AG04449 (cell line): Measurements from ENCODE around the gene TGFB1.

Experiments used
- CTCF ChIA-PET: fragments of 350-600 bp; formaldehyde crosslinking; extraction: SDS; loops from one replicate; lab custom pipeline; 2021; ENCODE audit warnings: antibody characterized with exemption; lab: Yijun Ruan, JAX
- POLR2A ChIA-PET: fragments of 400-600, 350-600 bp; formaldehyde crosslinking; extraction: SDS; loops from one replicate; lab custom pipeline; 2020; ENCODE audit warnings: antibody characterized with exemption, inconsistent platforms; lab: Yijun Ruan, JAX
- DNase-seq: peaks from one replicate; pipeline ENCODE4 v3.0.0-alpha.2; 2010; ENCODE audit warnings: low read depth, low spot score
- H3K4me3 ChIP-seq: 2 replicates; pipeline ENCODE4 v1.5.1; 2011; ENCODE audit warnings: low read depth, mild to moderate bottlenecking, control low read depth, low read length
- TF ChIP-seq, protein P1 (sequence below): IDR thresholded peaks from one replicate; pipeline ENCODE4 v1.5.1; 2011; ENCODE audit warnings: mild to moderate bottlenecking, moderate library complexity, low read length, control low read depth, inconsistent platforms; ENCODE audit not compliant: insufficient read depth; ENCODE audit errors: missing control alignments

Gene TGFB1

GRCh38 chr19:41364524-41365391 lies 11.0 kb upstream of the TGFB1 start:
- TF ChIP-seq, protein P1, sequence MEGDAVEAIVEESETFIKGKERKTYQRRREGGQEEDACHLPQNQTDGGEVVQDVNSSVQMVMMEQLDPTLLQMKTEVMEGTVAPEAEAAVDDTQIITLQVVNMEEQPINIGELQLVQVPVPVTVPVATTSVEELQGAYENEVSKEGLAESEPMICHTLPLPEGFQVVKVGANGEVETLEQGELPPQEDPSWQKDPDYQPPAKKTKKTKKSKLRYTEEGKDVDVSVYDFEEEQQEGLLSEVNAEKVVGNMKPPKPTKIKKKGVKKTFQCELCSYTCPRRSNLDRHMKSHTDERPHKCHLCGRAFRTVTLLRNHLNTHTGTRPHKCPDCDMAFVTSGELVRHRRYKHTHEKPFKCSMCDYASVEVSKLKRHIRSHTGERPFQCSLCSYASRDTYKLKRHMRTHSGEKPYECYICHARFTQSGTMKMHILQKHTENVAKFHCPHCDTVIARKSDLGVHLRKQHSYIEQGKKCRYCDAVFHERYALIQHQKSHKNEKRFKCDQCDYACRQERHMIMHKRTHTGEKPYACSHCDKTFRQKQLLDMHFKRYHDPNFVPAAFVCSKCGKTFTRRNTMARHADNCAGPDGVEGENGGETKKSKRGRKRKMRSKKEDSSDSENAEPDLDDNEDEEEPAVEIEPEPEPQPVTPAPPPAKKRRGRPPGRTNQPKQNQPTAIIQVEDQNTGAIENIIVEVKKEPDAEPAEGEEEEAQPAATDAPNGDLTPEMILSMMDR: no peak
- ChIA-PET POLR2A (interaction anchor here (0.6 to 2.8 kb wide), 3 partner anchors 12 to 138 kb away, joined by 3 to 29 read pairs (median 3); partner anchors contain the start of gene TGFB1), CTCF (interaction anchor here (0.9 to 9.7 kb wide), 6 partner anchors 11 to 56 kb away, joined by 3 to 103 read pairs (median 4); partner anchors contain the start of genes TGFB1 and TMEM91)
- peak overlapping the region; percentile 98 for H3K4me3 ChIP-seq
- no peak for DNase-seq

- ChIA-PET CTCF (interaction anchor here (1.2 to 9.7 kb wide), 4 partner anchors 10 to 55 kb away, joined by 3 to 103 read pairs (median 8); partner anchors contain the start of gene TGFB1), POLR2A (interaction anchor here (0.6 to 2.8 kb wide), 2 partner anchors 11 to 137 kb away, joined by 3 to 29 read pairs; partner anchors contain the start of gene TGFB1)
- DNase-seq: peak; percentile 87
- TF ChIP-seq, protein P1: no peak
- peak within 1 kb of the TSS; percentile 98 for H3K4me3 ChIP-seq
Measured at GRCh38 chr19:41363753-41364523, 10.2 kb upstream of the TGFB1 start, which contains the start of gene B9D2. Gene B9D2, minus strand, starts transcription at chr19:41364149. Its CDS starts 630 bp downstream, at chr19:41363519.

GRCh38 chr19:41363371-41363752 lies 9.6 kb upstream of the TGFB1 start:
- POLR2A ChIA-PET: interaction anchor here (2.8 kb wide), 1 partner anchor 11 kb away, joined by 29 read pairs; the partner anchor contains the start of gene TGFB1
- TF ChIP-seq, protein P1: no peak
- CTCF ChIA-PET: interaction anchor here (2.7 to 9.7 kb wide), 2 partner anchors 9 to 42 kb away, joined by 13 to 103 read pairs; partner anchors contain the start of gene TGFB1
- DNase-seq: no peak
- H3K4me3 ChIP-seq: peak overlapping the region; percentile 98

DNA sequence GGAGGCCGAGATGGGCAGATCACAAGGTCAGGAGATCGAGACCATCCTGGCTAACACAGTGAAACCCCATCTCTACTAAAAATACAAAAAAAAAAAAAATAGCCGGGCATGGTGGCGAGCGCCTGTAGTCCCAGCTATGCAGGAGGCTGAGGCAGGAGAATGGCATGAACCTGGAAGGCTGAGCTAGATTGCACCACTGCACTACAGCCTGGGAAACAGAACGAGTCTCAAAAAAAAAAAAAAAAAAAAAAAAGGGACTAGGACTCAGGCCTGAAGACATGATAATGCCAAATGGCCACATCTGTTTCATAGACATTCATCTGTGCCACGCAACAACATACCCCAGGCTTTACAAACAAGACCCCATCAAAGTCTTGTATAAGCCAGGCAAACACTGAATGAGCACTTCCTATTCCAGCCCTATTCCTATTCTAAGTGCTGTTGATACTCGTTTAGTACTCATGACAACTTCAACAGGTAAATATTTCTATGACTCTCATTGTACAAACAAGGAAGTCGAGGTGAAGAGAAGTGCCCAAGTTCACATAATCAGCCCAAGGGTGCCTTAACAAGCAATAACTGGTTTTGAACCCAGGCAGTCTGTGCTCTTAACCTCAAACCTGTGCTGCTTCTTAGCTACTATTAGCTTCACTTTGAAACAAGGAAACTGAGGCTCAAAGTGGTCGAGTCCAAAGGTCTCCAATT lies 8.6 kb upstream of the TGFB1 start:
- TF ChIP-seq, protein P1: no peak
- no peak for DNase-seq
- ChIA-PET POLR2A (interaction anchor here (2.8 kb wide), 1 partner anchor 10 kb away, joined by 29 read pairs; the partner anchor contains the start of gene TGFB1), CTCF (interaction anchor here (9.7 kb wide), 1 partner anchor 8 kb away, joined by 103 read pairs; the partner anchor contains the start of gene TGFB1)
- no peak overlapping the region for H3K4me3 ChIP-seq

DNA sequence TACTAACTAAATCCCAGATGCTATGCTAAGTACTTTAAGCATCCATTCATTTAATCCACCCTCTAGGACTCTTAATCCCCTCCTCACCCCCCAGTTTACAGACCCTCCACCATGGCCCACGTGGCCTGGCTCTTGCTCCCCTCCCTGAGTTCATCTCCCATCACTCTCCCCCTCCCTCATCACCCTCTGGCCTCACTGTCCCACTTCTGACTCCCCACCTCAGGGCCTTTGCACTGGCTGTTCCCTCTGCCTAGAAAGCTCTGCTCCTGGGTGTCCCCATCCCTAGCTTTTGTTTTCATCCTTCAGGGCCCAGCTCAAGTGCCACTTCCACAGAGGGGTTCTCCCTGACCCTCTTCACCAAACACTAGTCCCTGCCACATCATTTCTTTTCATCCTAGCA lies 6.0 kb upstream of the TGFB1 start:
- TF ChIP-seq, protein P1: no peak

More for the DNA sequence above, 6.0 kb upstream of the TGFB1 start:
- ChIA-PET CTCF (interaction anchor here (1.0 kb wide), 1 partner anchor 10 kb away, joined by 4 read pairs; no protein-coding TSS in a partner anchor), POLR2A (no interaction called here)
- DNase-seq: no peak
- H3K4me3 ChIP-seq: no peak overlapping the region
